Colonic mucosa (tissue), 4 donors: ENCODE data around the gene MIEF2. TPM values are rescaled to one million over a fixed set of nuclear protein-coding genes. Genes with fewer than 3 reads are reported as not detected.
"Not testable (repeated sequence)": the region's sequence is repeated elsewhere in the genome, so short reads cannot be mapped to it uniquely, and the experiment has no call there.

ENCODE experiments used
- DNase-seq: peaks from one replicate; pipeline ENCODE4 v3.0.0-alpha.2; 2020
- H3K27ac ChIP-seq: fragments of 200-600 bp; one replicate; pipeline ENCODE4 v1.8.0; 2021
- H3K27me3 ChIP-seq: fragments of 200-600 bp; one replicate; pipeline ENCODE4 v1.8.0; 2021
- H3K36me3 ChIP-seq: fragments of 200-600 bp; one replicate; pipeline ENCODE4 v1.8.0; 2021
- H3K4me1 ChIP-seq: fragments of 200-600 bp; one replicate; pipeline ENCODE4 v1.8.0; 2021; ENCODE audit warnings: mild to moderate bottlenecking
- H3K4me3 ChIP-seq: fragments of 200-600 bp; one replicate; pipeline ENCODE4 v1.8.0; 2021
- H3K9ac ChIP-seq, 2 donors: one replicate each; pipeline ENCODE4 v1.7.0; 2013; ENCODE audit warnings: control low read depth in 2 of 2, low read depth in 2 of 2, low read length in 2 of 2
- H3K9me3 ChIP-seq: fragments of 200-600 bp; one replicate; pipeline ENCODE4 v1.8.0; 2021
- intact Hi-C: fragments of 100-400 bp; cut with DNase I; formaldehyde crosslinking; loops from one replicate; pipeline ENCODE4 v1.14.1; 2022
- total RNA-seq, 2 donors: library from RNA; stranded (reverse); fragmentation: NEBNext Ultra II Directional in 1 of 2; extraction: Animal tissue kit (Norgen Biotek cat#: 25700) in 1 of 2; gene quantifications; one replicate each; pipeline ENCODE4 v1.2.1, GENCODE V29; 2021
- TF ChIP-seq, protein P1 (sequence below): fragments of 200-600 bp; IDR thresholded peaks from one replicate; pipeline ENCODE4 v1.8.0; 2022; ENCODE audit warnings: antibody characterized with exemption, mild to moderate bottlenecking
- donor health status: healthy.
- donor health status: DM: no; HTN: no; CAD: no.
- donor health status: DM: no; HTN: no; CAD: no.

MIEF2 gene
- total RNA-seq, 2 donors from 2014 or later, result 13.2 to 15.3 TPM

DNA sequence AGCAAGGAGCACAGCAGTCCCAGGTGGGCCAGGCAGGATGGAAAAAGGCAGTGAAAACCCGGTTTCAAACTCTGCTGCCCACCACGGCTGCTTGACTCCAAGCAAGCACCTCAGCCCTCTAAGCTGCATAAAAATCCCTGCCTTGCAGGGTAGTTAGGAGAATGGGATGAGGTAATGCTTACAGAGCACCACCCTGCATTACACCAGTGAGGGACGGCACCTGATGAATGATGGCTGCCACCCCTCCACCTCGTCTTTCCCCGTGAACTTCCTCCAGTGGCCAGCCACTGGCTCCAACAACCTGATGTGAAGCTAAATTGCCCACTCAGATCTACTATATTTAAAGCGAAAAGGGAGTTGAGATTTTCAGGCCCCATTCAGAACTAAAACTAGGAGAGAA, 21.3 kb downstream of the MIEF2 start:
- no peak overlapping the region for H3K27ac ChIP-seq
- no peaks in the 10 kb centered on the region for H3K4me1 ChIP-seq
- H3K9me3 ChIP-seq, result no peaks in the 10 kb centered on the region
- no peaks in the 10 kb centered on the region for H3K36me3 ChIP-seq
- DNase-seq, result no peak
- H3K4me3 ChIP-seq, result no peak overlapping the region
- no peak overlapping the region for H3K9ac ChIP-seq
- TF ChIP-seq, protein P1, sequence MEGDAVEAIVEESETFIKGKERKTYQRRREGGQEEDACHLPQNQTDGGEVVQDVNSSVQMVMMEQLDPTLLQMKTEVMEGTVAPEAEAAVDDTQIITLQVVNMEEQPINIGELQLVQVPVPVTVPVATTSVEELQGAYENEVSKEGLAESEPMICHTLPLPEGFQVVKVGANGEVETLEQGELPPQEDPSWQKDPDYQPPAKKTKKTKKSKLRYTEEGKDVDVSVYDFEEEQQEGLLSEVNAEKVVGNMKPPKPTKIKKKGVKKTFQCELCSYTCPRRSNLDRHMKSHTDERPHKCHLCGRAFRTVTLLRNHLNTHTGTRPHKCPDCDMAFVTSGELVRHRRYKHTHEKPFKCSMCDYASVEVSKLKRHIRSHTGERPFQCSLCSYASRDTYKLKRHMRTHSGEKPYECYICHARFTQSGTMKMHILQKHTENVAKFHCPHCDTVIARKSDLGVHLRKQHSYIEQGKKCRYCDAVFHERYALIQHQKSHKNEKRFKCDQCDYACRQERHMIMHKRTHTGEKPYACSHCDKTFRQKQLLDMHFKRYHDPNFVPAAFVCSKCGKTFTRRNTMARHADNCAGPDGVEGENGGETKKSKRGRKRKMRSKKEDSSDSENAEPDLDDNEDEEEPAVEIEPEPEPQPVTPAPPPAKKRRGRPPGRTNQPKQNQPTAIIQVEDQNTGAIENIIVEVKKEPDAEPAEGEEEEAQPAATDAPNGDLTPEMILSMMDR, result no peak
- intact Hi-C loops, result no loop called here
- no peaks in the 10 kb centered on the region for H3K27me3 ChIP-seq

- Histone ChIP-seq H3K36me3 (peaks cover 5% of the 10 kb centered on the region), H3K4me3 (no peak overlapping the region), H3K9me3 (no peaks in the 10 kb centered on the region), H3K27me3 (no peaks in the 10 kb centered on the region), H3K9ac (no peak overlapping the region), H3K27ac (no peak overlapping the region), H3K4me1 (no peaks in the 10 kb centered on the region)
- TF ChIP-seq, protein P1, result no peak
- no peak for DNase-seq
- intact Hi-C loops, result no loop called here
Measured at GRCh38 chr17:18285296-18285695, 24.8 kb downstream of the MIEF2 start.

- Histone ChIP-seq H3K9ac (no peak overlapping the region), H3K36me3 (peaks cover 5% of the 10 kb centered on the region), H3K27me3 (no peaks in the 10 kb centered on the region), H3K4me1 (no peaks in the 10 kb centered on the region), H3K4me3 (no peak overlapping the region), H3K27ac (no peak overlapping the region), H3K9me3 (no peaks in the 10 kb centered on the region)
- intact Hi-C loops, result no loop called here
- DNase-seq, result no peak
- TF ChIP-seq, protein P1, result no peak
Measured at GRCh38 chr17:18291718-18292540, 31.5 kb downstream of the MIEF2 start.

DNA sequence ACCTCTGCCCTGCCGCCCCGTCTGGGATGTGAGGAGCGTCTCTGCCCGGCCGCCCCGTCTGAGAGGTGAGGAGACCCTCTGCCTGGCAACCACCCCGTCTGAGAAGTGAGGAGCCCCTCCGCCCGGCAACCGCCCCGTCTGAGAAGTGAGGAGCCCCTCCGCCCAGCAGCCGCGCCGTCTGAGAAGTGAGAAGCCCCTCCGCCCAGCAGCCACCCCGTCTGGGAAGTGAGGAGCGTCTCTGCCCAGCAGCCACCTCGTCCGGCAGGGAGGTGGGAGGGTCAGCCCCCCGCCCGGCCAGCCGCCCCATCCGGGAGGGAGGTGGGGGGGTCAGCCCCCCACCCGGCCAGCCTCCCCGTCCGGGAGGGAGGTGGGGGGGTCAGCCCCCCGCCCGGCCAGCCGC, 37.6 kb downstream of the MIEF2 start:
- H3K36me3 ChIP-seq, H3K4me3 ChIP-seq, H3K9ac ChIP-seq, intact Hi-C loops, DNase-seq, H3K27ac ChIP-seq, H3K4me1 ChIP-seq, H3K27me3 ChIP-seq, H3K9me3 ChIP-seq: not testable (repeated sequence)

GRCh38 chr17:18300725-18301480, 40.4 kb downstream of the MIEF2 start:
- no peak for DNase-seq
- Histone ChIP-seq H3K4me3 (no peak overlapping the region), H3K9ac (no peak overlapping the region), H3K27me3 (no peaks in the 10 kb centered on the region), H3K9me3 (no peaks in the 10 kb centered on the region), H3K4me1 (no peaks in the 10 kb centered on the region), H3K36me3 (peaks cover 15% of the 10 kb centered on the region), H3K27ac (no peak overlapping the region)
- TF ChIP-seq, protein P1, result no peak
- intact Hi-C loops, result no loop called here

DNA sequence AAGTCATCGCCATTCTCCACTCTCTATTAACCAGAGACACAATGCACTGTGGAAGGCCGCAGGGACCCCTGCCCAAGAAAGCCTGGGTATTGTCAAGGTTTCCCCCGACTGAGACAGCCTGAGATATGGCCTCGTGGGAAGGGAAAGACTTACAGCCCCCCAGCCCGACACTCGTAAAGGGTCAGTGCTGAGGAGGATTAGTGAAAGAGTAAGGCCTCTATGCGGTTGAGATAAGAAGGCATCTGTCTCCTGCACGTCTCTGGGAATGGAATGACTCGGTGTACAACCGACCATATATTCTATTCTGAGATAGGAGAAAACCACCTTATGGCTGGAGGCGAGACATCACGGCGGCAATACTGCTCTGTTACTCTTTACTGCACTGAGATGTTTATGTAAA, 42.7 kb downstream of the MIEF2 start:
- H3K27me3 ChIP-seq, H3K9me3 ChIP-seq, DNase-seq, H3K4me1 ChIP-seq, H3K4me3 ChIP-seq, H3K9ac ChIP-seq, H3K27ac ChIP-seq, intact Hi-C loops: not testable (repeated sequence)
- H3K36me3 ChIP-seq, result peaks cover 15% of the 10 kb centered on the region
